ENCODE results near the gene BDKRB2.

BDKRB2 gene

GRCh38 chr14:96178461-96179321 lies 25.9 kb upstream of the BDKRB2 start:
- TF ChIP-seq POLR2A (IDR thresholded peaks at IDR 0.05; ENCODE audit: low read depth, low read length), result no peak
- no peak for TF ChIP-seq POLR2AphosphoS5 (IDR thresholded peaks at IDR 0.05; ENCODE audit: low read depth, low read length)
- TF ChIP-seq TAF1 (IDR thresholded peaks at IDR 0.05; ENCODE audit: borderline replicate concordance, low read depth, low read length), result no peak
- DNase-seq (ENCODE audit: insufficient read length) (no peak), FAIRE-seq (no peak)

GRCh38 chr14:96180043-96180874 lies 24.4 kb upstream of the BDKRB2 start:
- TF ChIP-seq POLR2A (IDR thresholded peaks at IDR 0.05; ENCODE audit: low read depth, low read length) (no peak), TAF1 (IDR thresholded peaks at IDR 0.05; ENCODE audit: borderline replicate concordance, low read depth, low read length) (no peak)
- DNase-seq (ENCODE audit: insufficient read length) (no peak), FAIRE-seq (no peak)

- DNase-seq (ENCODE audit: insufficient read length), result no peak
- no peak for FAIRE-seq
- TF ChIP-seq POLR2A (IDR thresholded peaks at IDR 0.05; ENCODE audit: low read depth, low read length) (no peak), TAF1 (IDR thresholded peaks at IDR 0.05; ENCODE audit: borderline replicate concordance, low read depth, low read length) (no peak), POLR2AphosphoS5 (IDR thresholded peaks at IDR 0.05; ENCODE audit: low read depth, low read length) (no peak)
Observed at GRCh38 chr14:96181186-96182056, 23.2 kb upstream of the BDKRB2 start.

- no peak for DNase-seq (ENCODE audit: insufficient read length)
- no peak for TF ChIP-seq TAF1 (IDR thresholded peaks at IDR 0.05; ENCODE audit: borderline replicate concordance, low read depth, low read length)
- TF ChIP-seq POLR2AphosphoS5 (IDR thresholded peaks at IDR 0.05; ENCODE audit: low read depth, low read length), result no peak
- no peak for TF ChIP-seq POLR2A (IDR thresholded peaks at IDR 0.05; ENCODE audit: low read depth, low read length)
- FAIRE-seq, result no peak
Observed at GRCh38 chr14:96182546-96182945, 22.1 kb upstream of the BDKRB2 start.

GRCh38 chr14:96184737-96185136 lies 19.9 kb upstream of the BDKRB2 start:
- DNase-seq (ENCODE audit: insufficient read length) (no peak), FAIRE-seq (no peak)
- TF ChIP-seq POLR2A (IDR thresholded peaks at IDR 0.05; ENCODE audit: low read depth, low read length) (no peak), POLR2AphosphoS5 (IDR thresholded peaks at IDR 0.05; ENCODE audit: low read depth, low read length) (no peak), TAF1 (IDR thresholded peaks at IDR 0.05; ENCODE audit: borderline replicate concordance, low read depth, low read length) (no peak)

- no peak for TF ChIP-seq POLR2AphosphoS5 (IDR thresholded peaks at IDR 0.05; ENCODE audit: low read depth, low read length)
- TF ChIP-seq POLR2A (IDR thresholded peaks at IDR 0.05; ENCODE audit: low read depth, low read length), result no peak
- no peak for TF ChIP-seq TAF1 (IDR thresholded peaks at IDR 0.05; ENCODE audit: borderline replicate concordance, low read depth, low read length)
- FAIRE-seq, result no peak
- no peak for DNase-seq (ENCODE audit: insufficient read length)
Observed at GRCh38 chr14:96187216-96188031, 17.2 kb upstream of the BDKRB2 start.

- DNase-seq (ENCODE audit: insufficient read length) (no peak), FAIRE-seq (peak; percentile 40)
- no peak for TF ChIP-seq POLR2A (IDR thresholded peaks at IDR 0.05; ENCODE audit: low read depth, low read length)
- TF ChIP-seq POLR2AphosphoS5 (IDR thresholded peaks at IDR 0.05; ENCODE audit: low read depth, low read length), result no peak
- TF ChIP-seq TAF1 (IDR thresholded peaks at IDR 0.05; ENCODE audit: borderline replicate concordance, low read depth, low read length), result no peak
Observed at GRCh38 chr14:96189281-96189711, 15.3 kb upstream of the BDKRB2 start.

- DNase-seq (ENCODE audit: insufficient read length) (no peak), FAIRE-seq (no peak)
- TF ChIP-seq POLR2A (IDR thresholded peaks at IDR 0.05; ENCODE audit: low read depth, low read length) (no peak), TAF1 (IDR thresholded peaks at IDR 0.05; ENCODE audit: borderline replicate concordance, low read depth, low read length) (no peak), POLR2AphosphoS5 (IDR thresholded peaks at IDR 0.05; ENCODE audit: low read depth, low read length) (no peak)
Observed at GRCh38 chr14:96191353-96191752, 13.3 kb upstream of the BDKRB2 start.

GRCh38 chr14:96191841-96192462 lies 12.7 kb upstream of the BDKRB2 start:
- DNase-seq (ENCODE audit: insufficient read length) (no peak), FAIRE-seq (no peak)
- TF ChIP-seq TAF1 (IDR thresholded peaks at IDR 0.05; ENCODE audit: borderline replicate concordance, low read depth, low read length) (no peak), POLR2AphosphoS5 (IDR thresholded peaks at IDR 0.05; ENCODE audit: low read depth, low read length) (no peak)

Data from GM12892 (cell line).